Thoracic aorta (tissue), 2 donors: ENCODE results near the gene DYNC1LI1. TPM values are rescaled to one million over a fixed set of nuclear protein-coding genes. Genes with fewer than 3 reads are reported as not detected.

Source experiments
- ATAC-seq: fragments of 150-250 bp; one replicate; pipeline ENCODE4 v1.8.0; 2017; ENCODE audit warnings: low read depth; ENCODE audit not compliant: insufficient number of reproducible peaks, low FRiP score
- DNase-seq: peaks from one replicate; pipeline ENCODE4 v3.0.0-alpha.2; 2020; ENCODE audit warnings: low spot score
- H3K27ac ChIP-seq, 2 donors: fragments of 200-600 bp; sonication (generic); 1 replicate in 1 of 2; 2 replicates in 1 of 2; pipeline ENCODE4 v1.5.1; 2016; ENCODE audit warnings: mild to moderate bottlenecking in 2 of 2, moderate library complexity in 2 of 2
- H3K27me3 ChIP-seq: fragments of 200-600 bp; sonication (generic); replicated peaks from 2 replicates; pipeline ENCODE4 v1.6.0; 2016; ENCODE audit warnings: mild to moderate bottlenecking; ENCODE audit not compliant: insufficient read depth
- H3K36me3 ChIP-seq: fragments of 200-600 bp; sonication (generic); one replicate; pipeline ENCODE4 v1.5.1; 2016
- H3K4me1 ChIP-seq, 2 donors: fragments of 200-600 bp; sonication (generic); 1 replicate in 1 of 2; 2 replicates in 1 of 2; pipeline versions ENCODE4 v1.5.1 to v1.6.0; 2016; ENCODE audit warnings: low read depth in 2 of 2, mild to moderate bottlenecking in 1 of 2; ENCODE audit not compliant: control insufficient read depth in 1 of 2
- H3K4me3 ChIP-seq: fragments of 200-600 bp; sonication (generic); 2 replicates; pipeline ENCODE4 v1.5.1; 2016; ENCODE audit warnings: mild to moderate bottlenecking
- H3K9me3 ChIP-seq: fragments of 200-600 bp; sonication (generic); 2 replicates; pipeline ENCODE4 v1.5.1; 2016
- total RNA-seq, 2 donors: library from RNA; depleted of rRNA; stranded (reverse); fragments of >200 nt; gene quantifications; one replicate each; pipeline versions ENCODE4 v1.1.0 to v1.2.3, GENCODE V29; 2016
- TF ChIP-seq, protein P1 (sequence below): fragments of 200-600 bp; sonication (generic); IDR thresholded peaks from one replicate; pipeline ENCODE4 v1.5.1; 2019; ENCODE audit warnings: antibody characterized with exemption

DYNC1LI1 gene
- total RNA-seq = 10 to 100 TPM; 28.3 to 44.4 TPM

DNA sequence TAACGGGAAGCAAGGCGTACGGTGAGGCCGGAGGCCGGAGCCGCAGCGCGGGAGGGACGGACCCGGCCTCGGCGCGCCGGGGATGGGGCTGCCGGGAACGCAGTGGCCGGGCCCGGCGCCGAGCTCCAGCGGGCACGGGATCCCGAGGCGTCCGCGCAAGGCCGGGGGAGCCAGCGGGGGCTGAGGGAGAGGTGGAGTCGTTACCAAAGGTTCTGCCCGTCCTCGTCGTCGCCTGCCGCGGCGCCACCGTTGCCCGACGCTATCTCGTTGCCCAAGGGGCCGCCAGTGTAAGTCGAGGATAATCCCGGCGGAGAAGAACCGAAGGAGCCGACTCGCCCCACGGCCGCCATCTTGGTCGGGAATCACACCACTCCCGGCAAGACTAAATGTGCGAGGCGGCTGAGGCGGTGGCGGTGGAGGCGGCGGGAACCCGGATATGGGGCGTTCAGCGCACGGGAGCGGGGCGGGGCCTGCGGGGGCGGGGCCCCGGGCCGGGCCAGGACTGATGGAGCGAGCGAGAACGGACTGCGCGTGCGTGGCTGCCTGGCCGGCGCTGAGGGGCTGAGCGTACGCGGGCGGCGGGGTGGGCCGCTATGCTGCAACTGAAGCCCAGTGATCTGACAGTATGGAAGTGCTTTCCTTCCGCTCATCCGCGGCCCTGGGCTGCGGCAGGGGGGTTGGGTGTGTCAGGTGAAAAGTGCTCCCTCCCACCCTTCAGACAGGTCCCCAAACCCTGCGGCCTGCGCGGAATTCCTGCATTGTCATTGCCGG lies at the start of gene DYNC1LI1:
DYNC1LI1 (minus strand) TSS at position 438 of the 771 bp plus-strand sequence; CDS start at position 350, 88 bp downstream.
- Histone ChIP-seq H3K4me3 (peak within 1 kb of the TSS; percentile 96), H3K9me3 (no peaks in the 10 kb centered on the region), H3K27me3 (no peaks in the 10 kb centered on the region), H3K36me3 (no peaks in the 10 kb centered on the region), H3K4me1 (peaks cover 11 to 29% of the 10 kb centered on the region in 2 donors), H3K27ac (peak within 1 kb of the TSS; percentile 95 to 99)
- peak; percentile 78 for DNase-seq
- TF ChIP-seq, protein P1, sequence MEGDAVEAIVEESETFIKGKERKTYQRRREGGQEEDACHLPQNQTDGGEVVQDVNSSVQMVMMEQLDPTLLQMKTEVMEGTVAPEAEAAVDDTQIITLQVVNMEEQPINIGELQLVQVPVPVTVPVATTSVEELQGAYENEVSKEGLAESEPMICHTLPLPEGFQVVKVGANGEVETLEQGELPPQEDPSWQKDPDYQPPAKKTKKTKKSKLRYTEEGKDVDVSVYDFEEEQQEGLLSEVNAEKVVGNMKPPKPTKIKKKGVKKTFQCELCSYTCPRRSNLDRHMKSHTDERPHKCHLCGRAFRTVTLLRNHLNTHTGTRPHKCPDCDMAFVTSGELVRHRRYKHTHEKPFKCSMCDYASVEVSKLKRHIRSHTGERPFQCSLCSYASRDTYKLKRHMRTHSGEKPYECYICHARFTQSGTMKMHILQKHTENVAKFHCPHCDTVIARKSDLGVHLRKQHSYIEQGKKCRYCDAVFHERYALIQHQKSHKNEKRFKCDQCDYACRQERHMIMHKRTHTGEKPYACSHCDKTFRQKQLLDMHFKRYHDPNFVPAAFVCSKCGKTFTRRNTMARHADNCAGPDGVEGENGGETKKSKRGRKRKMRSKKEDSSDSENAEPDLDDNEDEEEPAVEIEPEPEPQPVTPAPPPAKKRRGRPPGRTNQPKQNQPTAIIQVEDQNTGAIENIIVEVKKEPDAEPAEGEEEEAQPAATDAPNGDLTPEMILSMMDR = no peak
- ATAC-seq = peak; percentile 94

DNA sequence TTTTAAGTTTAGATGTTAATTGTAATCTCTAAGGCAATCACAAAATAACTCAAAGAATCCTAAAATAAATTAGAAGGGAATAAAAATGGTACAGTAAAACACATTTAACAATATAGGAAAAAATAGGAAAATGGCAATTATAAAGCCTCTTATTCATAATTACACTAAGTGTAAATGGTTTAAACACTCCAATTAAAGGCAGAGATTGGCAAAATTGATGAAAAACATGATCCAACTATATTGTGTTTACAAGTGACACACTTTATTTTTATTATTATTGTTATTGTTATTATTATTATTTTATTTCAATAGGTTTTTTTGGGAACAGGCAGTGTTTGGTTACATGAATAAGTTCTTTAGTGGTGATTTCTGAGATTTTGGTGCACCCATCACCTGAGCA lies 48.7 kb upstream of the DYNC1LI1 start:
- no peak overlapping the region for H3K4me3 ChIP-seq
- H3K4me1 ChIP-seq = peaks cover 0 to 11% of the 10 kb centered on the region in 2 donors
- ATAC-seq (no peak), DNase-seq (no peak)
- H3K27me3 ChIP-seq = no peaks in the 10 kb centered on the region
- TF ChIP-seq, protein P1 = no peak
- no peaks in the 10 kb centered on the region for H3K9me3 ChIP-seq
- H3K36me3 ChIP-seq = no peaks in the 10 kb centered on the region
- no peak overlapping the region for H3K27ac ChIP-seq

DNA sequence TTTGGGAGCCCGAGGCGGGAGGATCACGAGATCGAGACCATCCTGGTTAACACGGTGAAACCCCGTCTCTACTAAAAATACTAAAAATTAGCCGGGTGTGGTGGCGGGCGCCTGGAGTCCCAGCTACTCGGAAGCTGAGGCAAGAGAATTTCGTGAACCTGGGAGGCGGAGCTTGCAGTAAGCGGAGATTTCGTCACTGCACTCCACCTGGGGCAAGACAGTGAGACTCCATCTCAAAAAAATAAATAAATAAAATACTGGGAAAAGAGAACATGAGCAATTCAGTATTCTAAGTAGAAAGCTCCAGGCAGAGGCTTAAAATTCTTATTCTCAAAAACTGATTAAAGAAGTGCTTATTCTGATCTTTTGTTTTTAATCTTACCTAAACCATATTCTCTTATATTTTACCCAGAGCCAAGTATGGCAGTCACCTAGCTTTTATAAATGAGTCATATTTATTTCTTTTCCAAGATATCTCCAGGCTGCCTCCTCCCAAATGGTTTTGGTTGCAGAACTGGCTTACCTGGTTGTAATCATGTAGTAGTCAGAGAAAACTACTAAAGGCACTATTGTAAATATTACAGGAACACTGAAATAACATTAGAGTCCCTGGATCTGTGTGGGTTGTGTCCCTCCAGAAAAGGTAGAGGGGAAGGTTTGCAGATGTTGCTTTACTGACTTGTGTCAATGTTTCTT lies 45.8 kb upstream of the DYNC1LI1 start:
- Histone ChIP-seq H3K27me3 (no peaks in the 10 kb centered on the region), H3K4me1 (peaks cover 9 to 37% of the 10 kb centered on the region in 2 donors), H3K9me3 (no peaks in the 10 kb centered on the region), H3K27ac (no peak overlapping the region), H3K4me3 (no peak overlapping the region), H3K36me3 (no peaks in the 10 kb centered on the region)
- TF ChIP-seq, protein P1 = no peak
- no peak for ATAC-seq
- no peak for DNase-seq

DNA sequence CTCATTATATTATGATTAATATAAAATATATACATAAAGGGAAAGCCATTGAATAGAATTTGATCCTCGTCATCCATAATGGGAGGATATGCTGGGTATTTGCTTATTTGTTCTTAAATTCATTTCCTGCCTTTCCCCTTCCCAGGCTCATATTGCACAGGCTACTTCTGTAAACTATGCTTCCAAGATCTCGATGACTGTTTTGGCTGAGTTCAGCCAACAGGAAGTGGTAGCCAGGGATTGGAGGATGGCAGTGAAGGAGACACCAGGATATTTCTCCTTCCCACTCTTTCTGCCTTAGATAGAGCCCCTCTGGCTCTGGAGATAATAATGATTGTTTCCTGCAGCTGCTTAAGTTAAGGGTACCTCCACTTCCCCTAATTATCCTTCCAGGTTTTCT lies 44.3 kb upstream of the DYNC1LI1 start:
- DNase-seq (no peak), ATAC-seq (no peak)
- Histone ChIP-seq H3K9me3 (no peaks in the 10 kb centered on the region), H3K4me3 (no peak overlapping the region), H3K36me3 (no peaks in the 10 kb centered on the region), H3K27ac (no peak overlapping the region), H3K27me3 (no peaks in the 10 kb centered on the region), H3K4me1 (peaks cover 9 to 29% of the 10 kb centered on the region in 2 donors)
- TF ChIP-seq, protein P1 = no peak

DNA sequence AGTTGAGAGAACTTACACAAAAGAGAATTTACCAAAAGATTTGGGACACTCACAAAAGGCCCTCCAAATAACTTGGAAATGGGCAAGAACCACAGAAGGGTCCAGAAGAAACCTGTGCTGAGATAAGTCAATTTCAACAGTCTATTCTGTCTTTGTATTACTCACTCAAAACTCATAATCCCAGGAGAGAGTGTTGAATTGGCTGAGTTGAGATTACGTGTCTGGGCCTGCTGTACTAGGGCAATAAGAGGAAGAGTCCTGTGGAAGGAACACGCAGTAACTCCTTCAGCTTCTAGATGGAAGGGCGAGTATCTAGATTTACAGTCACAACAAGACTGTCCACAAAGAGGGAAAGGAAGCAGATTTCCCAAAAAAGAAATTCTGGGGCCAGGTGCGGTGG lies 42.5 kb upstream of the DYNC1LI1 start:
- H3K36me3 ChIP-seq = no peaks in the 10 kb centered on the region
- ATAC-seq (no peak), DNase-seq (no peak)

More for the DNA sequence above, 42.5 kb upstream of the DYNC1LI1 start:
- Histone ChIP-seq H3K4me3 (no peak overlapping the region), H3K27me3 (no peaks in the 10 kb centered on the region), H3K9me3 (no peaks in the 10 kb centered on the region), H3K27ac (peak overlapping the region; percentile 6 to 34), H3K4me1 (peaks cover 9 to 29% of the 10 kb centered on the region in 2 donors)
- TF ChIP-seq, protein P1 = no peak
